Astrocyte (in vitro differentiated cells and primary cell): ENCODE measurements around the gene RPS6KL1. TPM values are rescaled to one million over a fixed set of nuclear protein-coding genes. Genes with fewer than 3 reads are reported as not detected.

ENCODE experiments used
- DNase-seq: peaks from one replicate; pipeline ENCODE4 v3.0.0-alpha.2; 2010; ENCODE audit warnings: low read depth
- FAIRE-seq: peaks from 2 replicates; lab custom pipeline; 2011; peaks lifted over from hg19 to GRCh38; lab: Jason Lieb, UNC
- H2AFZ ChIP-seq: 2 replicates; pipeline ENCODE4 v1.6.0; 2012; ENCODE audit warnings: low read depth, low read length, inconsistent platforms
- H3K27ac ChIP-seq: 2 replicates; pipeline ENCODE4 v1.5.1; 2011; ENCODE audit warnings: low read depth, low read length, inconsistent platforms
- H3K27me3 ChIP-seq: 2 replicates; pipeline ENCODE4 v1.6.0; 2011; ENCODE audit warnings: low read length, inconsistent platforms; ENCODE audit not compliant: insufficient read depth
- H3K36me3 ChIP-seq: 2 replicates; pipeline ENCODE4 v1.5.1; 2011; ENCODE audit warnings: low read length, inconsistent platforms; ENCODE audit not compliant: insufficient read depth
- H3K4me1 ChIP-seq: 2 replicates; pipeline ENCODE4 v1.5.1; 2011; ENCODE audit warnings: low read length, inconsistent platforms; ENCODE audit not compliant: insufficient read depth
- H3K4me2 ChIP-seq: 2 replicates; pipeline ENCODE4 v1.6.0; 2012; ENCODE audit warnings: low read length, inconsistent platforms
- H3K4me3 ChIP-seq: 2 replicates; pipeline ENCODE4 v1.5.1; 2011; ENCODE audit warnings: low read depth, mild to moderate bottlenecking, low read length, inconsistent platforms; ENCODE audit not compliant: insufficient read depth
- H3K79me2 ChIP-seq: 2 replicates; pipeline ENCODE4 v1.6.0; 2012; ENCODE audit warnings: mild to moderate bottlenecking, low read length, inconsistent platforms; ENCODE audit not compliant: insufficient read depth
- H3K9ac ChIP-seq: 2 replicates; pipeline ENCODE4 v1.6.0; 2012; ENCODE audit warnings: mild to moderate bottlenecking, low read length, inconsistent platforms
- H3K9me3 ChIP-seq: 2 replicates; pipeline ENCODE4 v1.5.1; 2012; ENCODE audit warnings: low read depth, mild to moderate bottlenecking, low read length, inconsistent platforms; ENCODE audit not compliant: insufficient read depth
- H4K20me1 ChIP-seq: 2 replicates; pipeline ENCODE4 v1.6.0; 2012; ENCODE audit warnings: low read length, inconsistent platforms; ENCODE audit not compliant: insufficient read depth
- H3K27ac Mint-ChIP-seq: one replicate; pipeline ENCODE4 v1.8.0; 2021; ENCODE audit warnings: mild to moderate bottlenecking, mixed read lengths; ENCODE audit not compliant: unreplicated experiment
- H3K27me3 Mint-ChIP-seq: one replicate; pipeline ENCODE4 v1.8.0; 2021; ENCODE audit warnings: low read depth, mixed read lengths; ENCODE audit not compliant: unreplicated experiment
- H3K36me3 Mint-ChIP-seq: one replicate; pipeline ENCODE4 v1.8.0; 2021; ENCODE audit warnings: low read depth, mixed read lengths; ENCODE audit not compliant: unreplicated experiment
- H3K4me1 Mint-ChIP-seq: one replicate; pipeline ENCODE4 v1.8.0; 2021; ENCODE audit warnings: low read depth, mixed read lengths; ENCODE audit not compliant: unreplicated experiment
- H3K4me3 Mint-ChIP-seq: one replicate; pipeline ENCODE4 v1.8.0; 2021; ENCODE audit warnings: mild to moderate bottlenecking, moderate library complexity, mixed read lengths; ENCODE audit not compliant: unreplicated experiment
- H3K9me3 Mint-ChIP-seq: one replicate; pipeline ENCODE4 v1.8.0; 2021; ENCODE audit warnings: mild to moderate bottlenecking, mixed read lengths; ENCODE audit not compliant: unreplicated experiment
- EZH2 ChIP-seq: IDR thresholded peaks from 2 replicates; pipeline ENCODE4 v1.6.1; 2012; ENCODE audit warnings: mild to moderate bottlenecking, low read length, inconsistent platforms; ENCODE audit not compliant: insufficient read depth
- total RNA-seq: library from RNA; stranded (reverse); gene quantifications from 2 replicates; pipeline ENCODE4 v1.2.1, GENCODE V29; 2021
- TF ChIP-seq, protein P1 (sequence below): IDR thresholded peaks from 2 replicates; pipeline ENCODE4 v1.5.1; 2011; ENCODE audit warnings: low read depth, mild to moderate bottlenecking, inconsistent platforms, low read length, moderate library complexity; ENCODE audit not compliant: insufficient read depth

The RPS6KL1 gene
- total RNA-seq, 1 donor from 2014 or later, result 1.7 TPM

DNA sequence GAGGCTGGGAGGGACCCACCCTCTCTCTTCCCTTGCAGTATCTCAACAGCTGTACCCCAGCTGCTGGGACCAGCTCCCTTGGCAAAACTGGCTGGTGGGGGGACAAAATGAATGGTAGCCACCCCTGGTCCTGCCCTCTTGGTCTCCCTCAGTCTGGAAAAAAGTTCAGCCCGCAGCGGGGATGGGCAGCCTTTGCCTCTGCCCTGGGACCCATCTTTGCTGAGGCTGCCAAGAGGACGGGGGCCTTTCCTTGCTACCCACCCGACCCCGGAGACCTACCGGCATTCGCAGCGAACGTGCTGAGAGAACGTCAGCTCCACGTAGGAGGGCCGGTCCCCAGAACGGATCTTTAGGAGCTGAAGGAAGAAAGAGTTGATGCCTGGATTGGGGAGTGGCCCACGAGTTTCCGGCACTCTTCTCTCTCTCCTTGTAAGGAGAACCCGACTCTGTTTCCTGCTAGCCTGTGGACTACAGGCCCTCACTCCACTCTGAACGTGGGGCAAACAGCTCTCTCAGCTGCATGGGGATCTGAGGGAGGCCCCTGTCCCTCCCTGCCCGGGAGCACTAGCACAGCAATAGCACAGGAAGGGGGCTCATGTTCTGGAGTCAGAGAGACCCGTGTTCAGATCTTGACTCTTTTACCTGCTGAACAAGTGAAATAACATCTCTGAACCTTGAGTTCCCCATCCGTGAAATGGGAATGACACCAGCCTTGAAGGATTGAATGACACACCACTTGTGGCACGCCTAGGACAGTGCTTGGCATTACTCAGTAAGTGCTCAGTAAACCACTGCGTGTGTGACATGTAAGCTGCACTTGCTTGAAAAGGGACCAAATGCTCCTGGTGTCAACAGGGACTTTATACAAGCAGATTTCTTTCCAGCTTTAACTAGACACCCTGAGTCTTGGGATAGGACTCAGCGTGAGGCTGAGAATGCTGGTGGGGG is 25.4 kb upstream of the RPS6KL1 start:
- Histone ChIP-seq H3K27me3 (no peaks in the 10 kb centered on the region), H3K9me3 (no peaks in the 10 kb centered on the region), H3K36me3 (no peaks in the 10 kb centered on the region), H4K20me1 (no peaks in the 10 kb centered on the region), H3K27ac (no peak overlapping the region), H3K4me2 (no peak overlapping the region), H3K4me3 (no peak overlapping the region), H2AFZ (no peak overlapping the region), H3K4me1 (no peaks in the 10 kb centered on the region), H3K79me2 (no peaks in the 10 kb centered on the region), H3K9ac (no peak overlapping the region)
- Mint-ChIP-seq H3K27me3 (peaks cover 25% of the 10 kb centered on the region), H3K4me3 (no peak overlapping the region), H3K36me3 (peaks cover 6% of the 10 kb centered on the region), H3K27ac (no peak overlapping the region), H3K9me3 (no peaks in the 10 kb centered on the region), H3K4me1 (peaks cover 8% of the 10 kb centered on the region)
- TF ChIP-seq EZH2, result no peak
- FAIRE-seq, result no peak
- DNase-seq, result no peak

DNA sequence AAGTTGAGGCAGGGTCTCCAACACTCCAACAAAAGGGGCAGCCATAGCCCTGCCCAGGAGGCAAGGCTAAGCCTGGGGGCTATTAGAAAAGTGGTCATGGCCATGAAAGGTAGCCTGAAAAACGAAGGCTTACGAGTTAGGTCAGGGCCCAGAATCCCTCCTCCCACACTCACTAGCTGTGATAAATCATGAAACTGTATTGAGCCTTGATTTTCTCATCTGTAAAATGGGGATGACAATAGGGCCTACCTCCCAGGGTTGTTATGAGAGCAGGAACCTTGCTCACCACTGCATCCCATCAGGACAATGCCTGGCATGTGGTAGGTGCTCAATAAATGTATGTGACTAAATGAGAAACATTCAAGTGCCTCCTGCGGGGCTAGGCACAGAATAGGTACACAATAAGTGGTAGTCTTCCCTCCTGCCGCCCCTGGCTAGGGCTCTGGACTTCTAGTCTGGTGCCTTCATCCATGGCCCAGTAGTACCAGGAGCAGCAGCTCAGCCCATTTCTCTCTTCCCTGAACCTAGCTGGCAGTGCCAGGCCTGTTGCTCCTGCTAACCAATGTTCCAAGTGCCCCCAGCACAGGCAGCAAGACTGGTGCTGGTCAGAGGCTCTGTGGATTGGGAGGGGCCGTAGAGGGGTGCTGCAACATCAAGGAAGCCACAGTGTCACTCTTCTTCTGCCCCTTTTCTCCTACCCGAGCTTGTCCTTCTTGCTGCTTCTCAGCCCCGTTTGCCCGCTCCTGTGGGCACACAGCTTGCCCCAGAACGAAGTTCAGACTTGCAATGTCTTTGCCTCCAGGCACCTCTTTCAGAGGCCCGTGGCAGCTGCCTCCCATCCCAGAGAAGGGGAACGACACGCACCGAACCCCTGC is 24.5 kb upstream of the RPS6KL1 start:
- H3K9me3 Mint-ChIP-seq, result no peaks in the 10 kb centered on the region

More for the DNA sequence above, 24.5 kb upstream of the RPS6KL1 start:
- H3K4me2 ChIP-seq, result no peak overlapping the region
- FAIRE-seq (no peak), DNase-seq (no peak)
- no peaks in the 10 kb centered on the region for H4K20me1 ChIP-seq
- peaks cover 24% of the 10 kb centered on the region for H3K27me3 Mint-ChIP-seq
- no peak overlapping the region for H3K9ac ChIP-seq
- H3K36me3 Mint-ChIP-seq, result peaks cover 6% of the 10 kb centered on the region
- no peak overlapping the region for H3K4me3 ChIP-seq
- no peaks in the 10 kb centered on the region for H3K36me3 ChIP-seq
- no peaks in the 10 kb centered on the region for H3K4me1 ChIP-seq
- H2AFZ ChIP-seq, result no peak overlapping the region
- H3K4me3 Mint-ChIP-seq, result no peak overlapping the region
- no peaks in the 10 kb centered on the region for H3K27me3 ChIP-seq
- H3K9me3 ChIP-seq, result no peaks in the 10 kb centered on the region
- no peaks in the 10 kb centered on the region for H3K79me2 ChIP-seq
- H3K27ac Mint-ChIP-seq, result no peak overlapping the region
- H3K4me1 Mint-ChIP-seq, result peaks cover 6% of the 10 kb centered on the region
- H3K27ac ChIP-seq, result no peak overlapping the region
- TF ChIP-seq, protein P1, sequence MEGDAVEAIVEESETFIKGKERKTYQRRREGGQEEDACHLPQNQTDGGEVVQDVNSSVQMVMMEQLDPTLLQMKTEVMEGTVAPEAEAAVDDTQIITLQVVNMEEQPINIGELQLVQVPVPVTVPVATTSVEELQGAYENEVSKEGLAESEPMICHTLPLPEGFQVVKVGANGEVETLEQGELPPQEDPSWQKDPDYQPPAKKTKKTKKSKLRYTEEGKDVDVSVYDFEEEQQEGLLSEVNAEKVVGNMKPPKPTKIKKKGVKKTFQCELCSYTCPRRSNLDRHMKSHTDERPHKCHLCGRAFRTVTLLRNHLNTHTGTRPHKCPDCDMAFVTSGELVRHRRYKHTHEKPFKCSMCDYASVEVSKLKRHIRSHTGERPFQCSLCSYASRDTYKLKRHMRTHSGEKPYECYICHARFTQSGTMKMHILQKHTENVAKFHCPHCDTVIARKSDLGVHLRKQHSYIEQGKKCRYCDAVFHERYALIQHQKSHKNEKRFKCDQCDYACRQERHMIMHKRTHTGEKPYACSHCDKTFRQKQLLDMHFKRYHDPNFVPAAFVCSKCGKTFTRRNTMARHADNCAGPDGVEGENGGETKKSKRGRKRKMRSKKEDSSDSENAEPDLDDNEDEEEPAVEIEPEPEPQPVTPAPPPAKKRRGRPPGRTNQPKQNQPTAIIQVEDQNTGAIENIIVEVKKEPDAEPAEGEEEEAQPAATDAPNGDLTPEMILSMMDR, result no peak
- no peak for TF ChIP-seq EZH2
